HepG2 (cell line): ENCODE measurements around the gene PDGFRB. TPM values are rescaled to one million over a fixed set of nuclear protein-coding genes. Genes with fewer than 3 reads are reported as not detected.

Experiments used
- ATAC-seq: fragments of 200-7000 bp; cut with Tn5 transposase; 3 replicates; pipeline ENCODE4 v1.9.1; 2020; ENCODE audit warnings: mild to moderate bottlenecking, moderate library complexity
- BruUV-seq: library from RNA; stranded (reverse); fragments of 400-500 nt; replicated peaks from 2 replicates; lab custom pipeline; 2021; lab: Mats Ljungman, UMichigan
- CTCF ChIA-PET: fragments of 300-600 bp; formaldehyde crosslinking; extraction: SDS; loops from one replicate; lab custom pipeline; 2021; ENCODE audit warnings: low total read pairs, inconsistent platforms, low intra/inter-chr PET ratio; lab: Yijun Ruan, JAX
- POLR2A ChIA-PET: fragments of 350-600 bp; sonication (Branson Sonifier 250); formaldehyde crosslinking; loops from one replicate; lab custom pipeline; 2020; ENCODE audit warnings: antibody characterized with exemption, inconsistent platforms; lab: Yijun Ruan, JAX
- DNase-seq: peaks from one replicate; pipeline ENCODE4 v3.0.0-alpha.2; 2015; ENCODE audit warnings: low spot score
- FAIRE-seq: peaks from 3 replicates; lab custom pipeline; 2011; peaks lifted over from hg19 to GRCh38; lab: Jason Lieb, UNC
- H2AFZ ChIP-seq: one replicate; pipeline ENCODE4 v1.6.1; 2011; ENCODE audit warnings: low read length, inconsistent platforms
- H3K27ac ChIP-seq: fragments of 300-600 bp; 3 replicates; pipeline ENCODE4 v1.8.0; 2011; ENCODE audit warnings: mixed run types, mild to moderate bottlenecking, mixed read lengths, low read length, inconsistent platforms; ENCODE audit not compliant: insufficient read depth; ENCODE audit errors: extremely low read length
- H3K27me3 ChIP-seq, 2 experiments: fragments of 200-600 bp in 1 of 2; 2 replicates in 1 of 2; 3 replicates in 1 of 2; pipeline versions ENCODE4 v1.6.0 to v1.8.0; 2011; ENCODE audit warnings: low read length in 2 of 2, mild to moderate bottlenecking in 2 of 2, moderate library complexity in 2 of 2, inconsistent platforms in 1 of 2; ENCODE audit not compliant: insufficient read depth in 2 of 2, control insufficient read depth in 1 of 2
- H3K36me3 ChIP-seq, 2 experiments: fragments of 200-600 bp in 1 of 2; replicated peaks in 1 of 2; 2 replicates in 1 of 2; 3 replicates in 1 of 2; pipeline versions ENCODE4 v1.5.1 to v1.8.0; 2011; ENCODE audit warnings: low read length in 2 of 2, inconsistent platforms in 1 of 2; ENCODE audit not compliant: insufficient read depth in 2 of 2, control insufficient read depth in 1 of 2
- H3K4me1 ChIP-seq: 2 replicates; pipeline ENCODE4 v1.5.1; 2012; ENCODE audit warnings: low read length, inconsistent platforms; ENCODE audit not compliant: insufficient read depth
- H3K4me2 ChIP-seq: 2 replicates; pipeline ENCODE4 v1.6.0; 2011; ENCODE audit warnings: low read depth, low read length, inconsistent platforms
- H3K4me3 ChIP-seq, 3 experiments: fragments of 200-600 bp in 1 of 3; sonication (generic), shearing (Covaris generic) in 1 of 3; replicated peaks in 1 of 3; 2 replicates each; pipeline ENCODE4 v1.5.1; 2011 to 2016; ENCODE audit warnings: low read length in 3 of 3, inconsistent platforms in 2 of 3, low read depth in 2 of 3, mild to moderate bottlenecking in 2 of 3, control low read depth in 1 of 3, mixed read lengths in 1 of 3; ENCODE audit not compliant: insufficient read depth in 1 of 3
- H3K79me2 ChIP-seq: one replicate; pipeline ENCODE4 v1.6.1; 2011; ENCODE audit warnings: low read length, inconsistent platforms; ENCODE audit not compliant: insufficient read depth
- H3K9ac ChIP-seq: 2 replicates; pipeline ENCODE4 v1.6.0; 2011; ENCODE audit warnings: mild to moderate bottlenecking, low read depth, low read length, inconsistent platforms; ENCODE audit not compliant: insufficient read depth
- H3K9me3 ChIP-seq: 2 replicates; pipeline ENCODE4 v1.5.1; 2012; ENCODE audit warnings: mild to moderate bottlenecking, low read length
- H4K20me1 ChIP-seq: 2 replicates; pipeline ENCODE4 v1.6.0; 2011; ENCODE audit warnings: inconsistent platforms, mild to moderate bottlenecking, low read length, moderate library complexity; ENCODE audit not compliant: insufficient read depth
- ATAD3A ChIP-seq: sonication (generic); formaldehyde crosslinking; IDR thresholded peaks from 2 replicates; pipeline ENCODE4 v1.4.0; 2020; ENCODE audit warnings: missing genetic modification reagents
- FOXJ3 ChIP-seq: sonication (generic); formaldehyde crosslinking; IDR thresholded peaks from 2 replicates; pipeline ENCODE4 v1.4.0; 2020; ENCODE audit warnings: missing genetic modification reagents, mild to moderate bottlenecking, borderline replicate concordance
- FOXK1 ChIP-seq: sonication (generic); formaldehyde crosslinking; IDR thresholded peaks from 2 replicates; pipeline ENCODE4 v1.4.0; 2020; ENCODE audit warnings: low read depth, missing genetic modification reagents, borderline replicate concordance
- HCFC1 ChIP-seq: fragments of 150-350 bp; IDR thresholded peaks from 2 replicates; pipeline ENCODE4 v1.6.1; 2014; ENCODE audit warnings: low read depth, low read length
- SETDB1 ChIP-seq: sonication (generic); formaldehyde crosslinking; IDR thresholded peaks from 2 replicates; pipeline ENCODE4 v1.5.1; 2020; ENCODE audit warnings: missing genetic modification reagents, mild to moderate bottlenecking, borderline replicate concordance
- SPEN ChIP-seq: sonication (generic); formaldehyde crosslinking; IDR thresholded peaks from 2 replicates; pipeline ENCODE4 v1.5.1; 2020; ENCODE audit warnings: low read depth, mild to moderate bottlenecking, missing genetic modification reagents
- TBP ChIP-seq: sonication (generic); formaldehyde crosslinking; IDR thresholded peaks from 2 replicates; pipeline ENCODE4 v1.5.0; 2020; ENCODE audit warnings: missing genetic modification reagents
- U2AF1 ChIP-seq: fragments of 200-400 bp; formaldehyde crosslinking; optimal IDR thresholded peaks from 2 replicates; pipeline ENCODE3; 2017; ENCODE audit warnings: mild to moderate bottlenecking, low read depth, low read length
- ZNF124 ChIP-seq: sonication (generic); formaldehyde crosslinking; IDR thresholded peaks from 2 replicates; pipeline ENCODE4 v1.4.0; 2020; ENCODE audit warnings: missing genetic modification reagents
- ZNF33A ChIP-seq: sonication (generic); formaldehyde crosslinking; IDR thresholded peaks from 2 replicates; pipeline ENCODE4 v1.5.1; 2020; ENCODE audit warnings: missing genetic modification reagents, mild to moderate bottlenecking, moderate library complexity, borderline replicate concordance
- ZNF660 ChIP-seq: sonication (generic); formaldehyde crosslinking; IDR thresholded peaks from 2 replicates; pipeline ENCODE4 v1.5.1; 2020; ENCODE audit warnings: mild to moderate bottlenecking, low read depth, missing genetic modification reagents, borderline replicate concordance
- ZNF770 ChIP-seq: sonication (generic); formaldehyde crosslinking; IDR thresholded peaks from 2 replicates; pipeline ENCODE4 v1.5.0; 2020; ENCODE audit warnings: mild to moderate bottlenecking, missing genetic modification reagents
- ZSCAN21 ChIP-seq: sonication (generic); formaldehyde crosslinking; IDR thresholded peaks from 2 replicates; pipeline ENCODE4 v1.8.0; 2022; ENCODE audit warnings: mild to moderate bottlenecking, missing genetic modification reagents, moderate library complexity, borderline replicate concordance
- WGBS: methylation state at CpG from one replicate; pipeline ENCODE4 v1.1.6; 2017; ENCODE audit warnings: low lambda C conversion rate; 5-methylcytosine and 5-hydroxymethylcytosine counted together
- in situ Hi-C: cut with HindIII; loops from 2 replicates; pipeline ENCODE4 v1.10.0; 2017; ENCODE audit warnings: low pct_unique_long_range_greater_than_20kb; ENCODE audit not compliant: extremely low pct_ligation_motif_present
- intact Hi-C: fragments of 100-400 bp; cut with micrococcal nuclease; formaldehyde crosslinking; loops from one replicate; pipeline ENCODE4 v1.10.0; 2022; ENCODE audit not compliant: unreplicated experiment
- polyA plus RNA-seq, 8 experiments: library from polyadenylated mRNA; depleted of rRNA in 3 of 8; stranded (reverse) in 7 of 8; unstranded in 1 of 8; fragments of >200 nt; fragmentation: Illumina TruSeq in 4 of 8; extraction: Trizol in 4 of 8; gene quantifications; 2 replicates each; pipeline versions ENCODE4 v1.2.1 to v1.2.3, GENCODE V29; 2011 to 2016; ENCODE audit warnings: low read depth in 4 of 8, missing spikeins in 1 of 8, mixed read lengths in 1 of 8; ENCODE audit not compliant: insufficient read depth in 1 of 8
- total RNA-seq, 5 experiments: library from RNA; depleted of rRNA; stranded (reverse); fragments of >200 nt; fragmentation: Illumina TruSeq; extraction: Trizol; gene quantifications; 2 replicates each; pipeline ENCODE4 v1.2.3, GENCODE V29; 2016; ENCODE audit warnings: low read depth in 1 of 5
- TF ChIP-seq, protein P1 (sequence below): sonication (generic); formaldehyde crosslinking; IDR thresholded peaks from 2 replicates; pipeline ENCODE4 v1.4.0; 2020; ENCODE audit warnings: mild to moderate bottlenecking, missing genetic modification reagents

Gene PDGFRB
- total and polyA plus RNA-seq, 2 of the 13 experiments (the other 11 are each of a cell fraction or from before 2014, with no cell fraction given): 4.0 to 21.0 TPM

DNA sequence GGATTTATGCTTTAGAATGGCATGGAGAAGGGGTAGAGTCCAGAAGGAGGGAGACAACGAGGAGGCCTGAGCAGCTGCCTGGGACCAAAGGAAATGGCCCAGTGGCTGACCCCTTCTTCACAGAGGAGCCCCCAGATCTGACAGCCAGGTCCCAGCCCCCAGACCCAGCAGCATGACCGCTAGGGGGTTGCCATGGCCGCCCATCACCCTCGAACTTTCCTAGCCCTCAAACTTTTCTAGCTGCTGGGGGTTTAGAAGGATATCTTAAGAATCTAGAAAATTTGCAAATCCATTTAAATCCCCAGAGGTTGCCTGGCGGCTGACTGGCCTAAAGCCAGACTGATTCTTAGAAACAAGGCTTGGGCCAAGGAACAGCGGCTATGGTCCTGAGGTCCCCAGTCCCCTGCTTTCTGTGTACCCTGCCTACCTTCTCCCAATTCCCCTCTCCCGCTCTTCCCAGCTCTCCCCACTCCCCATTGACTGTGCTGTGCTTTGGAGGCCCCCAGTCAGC lies 972 bp downstream of the PDGFRB start:
- TF ChIP-seq ZNF770 (CRISPR knock-in tag) (no peak), SPEN (no peak), FOXK1 (CRISPR knock-in tag) (no peak), ZNF660 (CRISPR knock-in tag) (no peak), TBP (CRISPR knock-in tag) (no peak), ATAD3A (CRISPR knock-in tag) (no peak), U2AF1 (no peak), ZSCAN21 (CRISPR knock-in tag) (no peak), ZNF124 (no peak), FOXJ3 (no peak), ZNF33A (no peak), HCFC1 (no peak), SETDB1 (CRISPR knock-in tag) (no peak)
- TF ChIP-seq, protein P1, sequence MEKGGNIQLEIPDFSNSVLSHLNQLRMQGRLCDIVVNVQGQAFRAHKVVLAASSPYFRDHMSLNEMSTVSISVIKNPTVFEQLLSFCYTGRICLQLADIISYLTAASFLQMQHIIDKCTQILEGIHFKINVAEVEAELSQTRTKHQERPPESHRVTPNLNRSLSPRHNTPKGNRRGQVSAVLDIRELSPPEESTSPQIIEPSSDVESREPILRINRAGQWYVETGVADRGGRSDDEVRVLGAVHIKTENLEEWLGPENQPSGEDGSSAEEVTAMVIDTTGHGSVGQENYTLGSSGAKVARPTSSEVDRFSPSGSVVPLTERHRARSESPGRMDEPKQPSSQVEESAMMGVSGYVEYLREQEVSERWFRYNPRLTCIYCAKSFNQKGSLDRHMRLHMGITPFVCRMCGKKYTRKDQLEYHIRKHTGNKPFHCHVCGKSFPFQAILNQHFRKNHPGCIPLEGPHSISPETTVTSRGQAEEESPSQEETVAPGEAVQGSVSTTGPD (CRISPR knock-in tag): no peak
- TF ChIP-seq, all 625 proteins: peak for 0

More for the DNA sequence above, 972 bp downstream of the PDGFRB start:
- no TSS peak for BruUV-seq
- Histone ChIP-seq H3K4me2 (peak overlapping the region; percentile 33; the same call in 1 of the 2 replicates), H3K79me2 (no peaks in the 10 kb centered on the region), H3K4me1 (peaks cover 70% of the 10 kb centered on the region), H3K27me3 (peaks cover 2 to 35% of the 10 kb centered on the region in 2 experiments; a peak in 3 of 5 replicates), H3K27ac (no peak overlapping the region), H4K20me1 (no peaks in the 10 kb centered on the region), H3K9me3 (no peaks in the 10 kb centered on the region), H2AFZ (no peak overlapping the region), H3K36me3 (no peaks in the 10 kb centered on the region), H3K4me3 (no peak overlapping the region), H3K9ac (no peak overlapping the region)
- ATAC-seq (no peak), DNase-seq (no peak), FAIRE-seq (no peak)
- intact Hi-C loops: no loop called here
- POLR2A ChIA-PET: interaction anchor here (5.2 kb wide), 1 partner anchor 17 kb away, joined by 31 read pairs; no protein-coding TSS in a partner anchor
- WGBS: 35% methylated on average over 6 of the region's 7 CpGs
- CTCF ChIA-PET: no interaction called here
- in situ Hi-C loops: no loop called here
